Measurements from ENCODE around the gene PKP3.
"Not testable (repeated sequence)": the region's sequence is repeated elsewhere in the genome, so short reads cannot be mapped to it uniquely, and the experiment has no call there.

The PKP3 gene

DNA sequence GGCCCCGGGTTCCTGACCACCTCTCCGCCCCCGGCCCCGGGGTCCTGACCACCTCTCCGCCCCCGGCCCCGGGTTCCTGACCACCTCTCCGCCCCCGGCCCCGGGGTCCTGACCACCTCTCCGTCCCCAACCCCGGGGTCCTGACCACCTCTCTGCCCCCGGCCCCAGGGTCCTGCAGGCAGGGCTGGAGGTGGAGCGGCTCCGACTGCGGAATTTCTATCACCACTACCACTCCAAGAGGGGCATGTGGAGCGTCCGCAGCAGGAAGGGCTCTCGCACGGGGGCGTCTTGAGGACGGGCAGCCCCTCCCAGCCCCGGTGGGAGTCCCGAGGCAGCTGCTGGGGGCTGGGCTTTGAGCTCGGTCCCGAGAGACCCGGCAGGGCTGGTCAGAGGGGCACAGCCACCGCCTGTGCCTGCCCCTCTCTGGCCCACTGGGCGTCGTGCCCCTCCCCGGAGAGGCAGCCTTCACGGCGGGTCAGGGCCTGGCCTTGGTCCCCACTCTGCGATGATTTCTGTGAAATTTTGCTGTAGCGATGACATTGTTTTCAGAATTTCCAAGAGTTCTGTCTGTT, 12.4 kb upstream of the PKP3 start:
- no peak overlapping the region for H3K4me3 ChIP-seq (ENCODE audit: low read depth, low read length)
- no peak for TF ChIP-seq CTCF (IDR thresholded peaks at IDR 0.05; ENCODE audit: low read depth, low read length)

DNA sequence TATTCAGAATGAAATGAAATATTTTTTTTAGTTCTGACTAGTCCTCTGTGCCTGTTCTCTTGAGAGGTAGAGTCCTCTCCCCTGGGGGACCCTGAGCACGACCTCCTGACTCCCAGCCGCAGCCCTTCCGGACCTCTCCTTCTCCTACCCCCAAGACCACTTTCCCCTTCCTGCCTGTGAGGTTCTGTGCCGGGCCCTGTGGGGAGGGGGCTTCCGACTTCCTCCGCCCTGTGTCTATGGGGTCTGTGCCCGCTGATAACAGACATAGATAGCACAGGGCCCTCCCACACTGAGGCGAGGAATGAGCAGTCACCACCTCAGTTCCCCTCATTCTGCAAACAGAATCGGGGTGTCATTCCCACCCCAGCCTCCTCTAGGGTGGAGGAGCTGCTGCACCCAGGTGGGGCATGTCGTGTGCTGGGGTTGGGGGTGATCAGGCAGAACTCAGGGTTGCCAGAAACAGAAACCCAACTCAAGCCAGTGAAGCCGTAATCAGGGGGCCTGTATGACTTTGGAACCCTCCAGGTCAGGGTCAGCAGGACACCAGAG, 11.9 kb upstream of the PKP3 start:
- H3K4me3 ChIP-seq (ENCODE audit: low read depth, low read length): no peak overlapping the region
- TF ChIP-seq CTCF (IDR thresholded peaks at IDR 0.05; ENCODE audit: low read depth, low read length): no peak

- TF ChIP-seq CTCF (IDR thresholded peaks at IDR 0.05; ENCODE audit: low read depth, low read length): no peak
- no peak overlapping the region for H3K4me3 ChIP-seq (ENCODE audit: low read depth, low read length)
Measured at GRCh38 chr11:383431-383830, 10.6 kb upstream of the PKP3 start.

DNA sequence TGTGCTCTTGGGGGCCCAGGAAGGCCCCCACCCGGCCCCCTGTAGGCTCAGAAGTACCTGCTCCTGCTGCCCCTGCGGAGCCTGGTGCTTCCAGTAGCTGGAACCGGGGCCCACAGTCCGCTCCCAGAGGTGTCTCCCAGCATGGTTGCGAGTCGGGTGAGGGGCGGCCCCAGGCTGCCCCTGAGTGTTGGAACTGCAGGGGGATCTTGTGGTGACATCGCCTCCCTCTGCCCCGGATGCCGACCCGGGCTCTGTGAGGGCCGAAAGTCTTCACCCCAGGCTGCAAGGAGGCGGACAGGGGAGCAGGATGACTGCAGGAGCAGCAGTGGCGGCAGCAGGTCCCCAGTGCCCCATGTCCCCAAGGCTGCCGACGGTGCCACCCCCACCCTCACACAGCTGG, 9.5 kb upstream of the PKP3 start:
- no peak for TF ChIP-seq CTCF (IDR thresholded peaks at IDR 0.05; ENCODE audit: low read depth, low read length)
- H3K4me3 ChIP-seq (ENCODE audit: low read depth, low read length): no peak overlapping the region

GRCh38 chr11:385594-386351, 8.2 kb upstream of the PKP3 start:
- TF ChIP-seq CTCF (IDR thresholded peaks at IDR 0.05; ENCODE audit: low read depth, low read length): no peak
- no peak overlapping the region for H3K4me3 ChIP-seq (ENCODE audit: low read depth, low read length)

GRCh38 chr11:386483-386882, 7.5 kb upstream of the PKP3 start:
- H3K4me3 ChIP-seq (ENCODE audit: low read depth, low read length): no peak overlapping the region
- TF ChIP-seq CTCF (IDR thresholded peaks at IDR 0.05; ENCODE audit: low read depth, low read length): no peak

GRCh38 chr11:387193-387793, 6.7 kb upstream of the PKP3 start:
- TF ChIP-seq CTCF (IDR thresholded peaks at IDR 0.05; ENCODE audit: low read depth, low read length): no peak
- no peak overlapping the region for H3K4me3 ChIP-seq (ENCODE audit: low read depth, low read length)

- H3K4me3 ChIP-seq (ENCODE audit: low read depth, low read length): not testable (repeated sequence)
Measured at GRCh38 chr11:389369-389768, 4.6 kb upstream of the PKP3 start.
